Measurements from ENCODE around the gene CLDN14.

DNA sequence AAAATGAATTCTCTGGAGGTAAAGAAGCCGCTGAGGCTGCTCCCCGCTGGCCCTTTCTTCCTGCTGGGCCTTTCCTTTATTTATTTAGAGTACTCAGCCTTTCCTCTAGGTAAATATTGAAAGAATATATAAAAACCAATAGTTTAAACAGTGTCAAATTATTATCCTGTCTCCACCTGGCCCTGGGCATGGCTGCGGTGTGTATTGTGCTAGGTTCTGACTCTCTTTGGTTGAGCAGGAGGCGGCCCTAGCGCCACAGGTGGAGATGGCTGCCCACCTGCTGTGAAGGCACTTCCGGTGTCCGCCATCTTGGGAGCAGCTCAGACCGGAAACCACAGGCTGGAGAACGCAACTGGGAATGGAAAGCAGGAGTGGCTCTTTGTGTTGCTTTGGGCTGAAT lies 29.0 kb upstream of the CLDN14 start:
- TF ChIP-seq EZH2 (IDR thresholded peaks at IDR 0.05) (no peak), POLR2AphosphoS5 (IDR thresholded peaks at IDR 0.05; ENCODE audit: borderline replicate concordance, low read depth, low read length) (no peak)

Measured in SK-N-MC (cell line).